ENCODE measurements around the gene DCUN1D3.

- no peak for TF ChIP-seq CTCF (conservative IDR thresholded peaks at IDR 0.05; ENCODE audit: low read depth, low read length)
- no peak for TF ChIP-seq EZH2 (IDR thresholded peaks at IDR 0.05; ENCODE audit: low read length, unreplicated experiment)
- no peak for TF ChIP-seq EZH2phosphoT487 (IDR thresholded peaks at IDR 0.05; ENCODE audit: borderline replicate concordance, low read length)
Measured at GRCh38 chr16:20930365-20930690, 30.2 kb upstream of the DCUN1D3 start.

All from PC-3 (cell line).